RWPE1 (cell line): ENCODE measurements around the gene ABR.
"Not testable (repeated sequence)": the region's sequence is repeated elsewhere in the genome, so short reads cannot be mapped to it uniquely, and the experiment has no call there.

ENCODE experiments used
- CTCF ChIA-PET: fragments of 350-600 bp; sonication (Branson Sonifier 250); formaldehyde crosslinking; extraction: SDS; loops from one replicate; lab custom pipeline; 2021; lab: Yijun Ruan, JAX
- POLR2A ChIA-PET: fragments of 400-600 bp; formaldehyde crosslinking; extraction: SDS; loops from one replicate; lab custom pipeline; 2020; ENCODE audit warnings: antibody characterized with exemption; ENCODE audit not compliant: low non-redundant PET; lab: Yijun Ruan, JAX
- DNase-seq: peaks from one replicate; pipeline ENCODE4 v3.0.0; 2012; ENCODE audit warnings: low spot score
- H3K27ac ChIP-seq: fragments of 450-650 bp; 2 replicates; pipeline ENCODE4 v1.5.1; 2017
- CTCF ChIP-seq: fragments of 450-650 bp; conservative IDR thresholded peaks from 2 replicates; pipeline ENCODE4 v1.5.1; 2017; ENCODE audit warnings: low read depth, mild to moderate bottlenecking

Gene ABR

GRCh38 chr17:1158879-1159278 lies 20.9 kb downstream of the ABR start:
- H3K27ac ChIP-seq, result no peak overlapping the region
- TF ChIP-seq CTCF, result no peak
- no peak for DNase-seq
- CTCF ChIA-PET, result no interaction called here
- POLR2A ChIA-PET, result no interaction called here

GRCh38 chr17:1156864-1157263 lies 22.9 kb downstream of the ABR start:
- TF ChIP-seq CTCF, result no peak
- no peak overlapping the region for H3K27ac ChIP-seq
- POLR2A ChIA-PET, result no interaction called here
- CTCF ChIA-PET, result interaction anchor here (0.7 to 0.8 kb wide), 2 partner anchors 45 to 137 kb away, joined by 3 read pairs; no protein-coding TSS in a partner anchor
- no peak for DNase-seq

- no peak for TF ChIP-seq CTCF
- CTCF ChIA-PET, result interaction anchor here (0.5 to 1.5 kb wide), 2 partner anchors 96 to 290 kb away, joined by 3 to 10 read pairs; no protein-coding TSS in a partner anchor
- POLR2A ChIA-PET, result no interaction called here
- no peak overlapping the region for H3K27ac ChIP-seq
- DNase-seq, result no peak
These were observed 25.1 kb downstream of the ABR start for GRCh38 chr17:1154704-1155103.

GRCh38 chr17:1153795-1154546 lies 25.8 kb downstream of the ABR start:
- H3K27ac ChIP-seq, result no peak overlapping the region
- no peak for TF ChIP-seq CTCF
- CTCF ChIA-PET, result interaction anchor here (0.5 to 1.5 kb wide), 2 partner anchors 95 to 290 kb away, joined by 3 to 10 read pairs; no protein-coding TSS in a partner anchor
- POLR2A ChIA-PET, result no interaction called here
- peak; percentile 71 for DNase-seq

GRCh38 chr17:1152582-1152981 lies 27.2 kb downstream of the ABR start:
- POLR2A ChIA-PET, CTCF ChIA-PET, DNase-seq, H3K27ac ChIP-seq: not testable (repeated sequence)

- ChIA-PET POLR2A (no interaction called here), CTCF (interaction anchor here (1.5 to 4.5 kb wide), 2 partner anchors 29 to 92 kb away, joined by 6 to 30 read pairs; no protein-coding TSS in a partner anchor)
- no peak for DNase-seq
- TF ChIP-seq CTCF, result no peak
- H3K27ac ChIP-seq, result no peak overlapping the region
These were observed 28.7 kb downstream of the ABR start for GRCh38 chr17:1150863-1151600.
